Adrenal gland (tissue), 12 donors: ENCODE data around the gene CXCL6. TPM values are rescaled to one million over a fixed set of nuclear protein-coding genes. Genes with fewer than 3 reads are reported as not detected.
A peak's percentile ranks its signal among the peaks of the same experiment; 100 is the strongest.

Source experiments
- DNase-seq, 7 donors: peaks; one replicate each; pipeline ENCODE4 v3.0.0-alpha.2; 2019 to 2020
- H3K27ac ChIP-seq, 5 donors: fragments of 200-600 bp; sonication (generic) in 4 of 5; 1 replicate in 3 of 5; 2 replicates in 2 of 5; pipeline versions ENCODE4 v1.5.1 to v1.8.0; 2016 to 2020; ENCODE audit warnings: mild to moderate bottlenecking in 1 of 5
- H3K27me3 ChIP-seq: fragments of 200-600 bp; 2 replicates; pipeline ENCODE4 v1.8.0; 2021
- H3K36me3 ChIP-seq, 2 donors: fragments of 200-600 bp; replicated peaks in 1 of 2; 1 replicate in 1 of 2; 2 replicates in 1 of 2; pipeline versions ENCODE4 v1.5.1 to v1.8.0; 2018 to 2022
- H3K4me1 ChIP-seq, 2 donors: fragments of 200-600 bp; replicated peaks in 1 of 2; 1 replicate in 1 of 2; 2 replicates in 1 of 2; pipeline versions ENCODE4 v1.5.1 to v1.8.0; 2018 to 2021
- H3K4me3 ChIP-seq, 4 donors: fragments of 200-600 bp; sonication (generic) in 3 of 4; one replicate each; pipeline ENCODE4 v1.5.1; 2016 to 2018
- H3K9me3 ChIP-seq, 3 donors: fragments of 200-600 bp; sonication (generic) in 1 of 3; replicated peaks in 1 of 3; 1 replicate in 2 of 3; 2 replicates in 1 of 3; pipeline versions ENCODE4 v1.5.1 to v1.8.0; 2016 to 2021
- CTCF ChIP-seq, 6 experiments: fragments of 450-650 bp in 4 of 6; fragments of 200-600 bp in 2 of 6; sonication (generic) in 1 of 6; IDR thresholded peaks; 1 replicate in 5 of 6; 2 replicates in 1 of 6; pipeline versions ENCODE4 v1.5.1 to v1.8.0; 2016 to 2021; ENCODE audit warnings: antibody characterized with exemption in 6 of 6, mild to moderate bottlenecking in 2 of 6, moderate library complexity in 1 of 6
- POLR2A ChIP-seq, 2 donors: fragments of 450-650 bp; IDR thresholded peaks; one replicate each; pipeline ENCODE4 v1.6.1; 2017; ENCODE audit warnings: antibody characterized with exemption in 2 of 2, mild to moderate bottlenecking in 2 of 2, moderate library complexity in 1 of 2
- WGBS, 4 donors: extraction: QIAGEN DNeasy Blood & Tissue Kit in 2 of 4; methylation state at CpG; one replicate each; pipeline versions ENCODE4 v1.1.5 to v1.1.7; 2013 to 2017; 5-methylcytosine and 5-hydroxymethylcytosine counted together
- intact Hi-C, 2 donors: fragments of 100-400 bp; cut with DNase I; formaldehyde crosslinking; loops; one replicate each; pipeline versions ENCODE4 v1.14.1 to v1.15.0; 2022 to 2023
- polyA plus RNA-seq, 3 donors: library from polyadenylated mRNA; stranded (reverse); fragments of 200-250 nt in 2 of 3; fragments of 350-450 nt in 1 of 3; fragmentation: Illumina TruSeq in 1 of 3; extraction: RNeasy Lipid Tissue Mini Kit (QIAGEN cat#74804) in 1 of 3; gene quantifications; one replicate each; pipeline ENCODE4 v1.2.3, GENCODE V29; 2013 to 2014
- total RNA-seq, 9 donors: library from RNA; depleted of rRNA in 4 of 9; stranded (reverse); fragments of >200 nt in 4 of 9; fragments of 120-200 nt in 1 of 9; fragmentation: NEBNext Ultra II Directional in 1 of 9; extraction: Animal tissue kit (Norgen Biotek cat#: 25700) in 1 of 9; gene quantifications; one replicate each; pipeline versions ENCODE4 v1.1.0 to v1.2.4, GENCODE V29; 2013 to 2023
- donor health status: healthy with polysubstance abuse.
- donor health status: Bipolar disorder and iron deficiency.
- donor health status: DM: yes; HTN: yes; CAD: no.
- donor health status: DM: no; HTN: no; CAD: no.
- donor health status: DM: no; HTN: no; CAD: no.
- donor health status: DM: yes; HTN: yes; CAD: no.

CXCL6 gene
- total and polyA plus RNA-seq, 12 donors: 0.07 to 0.41 (median 0.16) TPM; not detected in 8

- Histone ChIP-seq H3K9me3 (no peaks in the 10 kb centered on the region), H3K4me3 (no peak overlapping the region), H3K27me3 (no peaks in the 10 kb centered on the region), H3K4me1 (peaks cover 0 to 6% of the 10 kb centered on the region in 2 donors), H3K27ac (no peak overlapping the region), H3K36me3 (no peaks in the 10 kb centered on the region)
- TF ChIP-seq POLR2A (IDR thresholded peaks at IDR 0.05): no peak
- TF ChIP-seq CTCF (IDR thresholded peaks at IDR 0.05): no peak
- no peak for DNase-seq
- intact Hi-C loops: no loop called here
- 81 to 89% (median 87%) methylated on average over 1 of the region's 1 CpG for WGBS, 4 donors
Observed at GRCh38 chr4:73870768-73871167, 34.3 kb downstream of the CXCL6 start.

GRCh38 chr4:73871511-73872310 is 35.2 kb downstream of the CXCL6 start:
- H3K27me3 ChIP-seq: no peaks in the 10 kb centered on the region
- TF ChIP-seq CTCF (IDR thresholded peaks at IDR 0.05): no peak
- TF ChIP-seq POLR2A (IDR thresholded peaks at IDR 0.05): no peak
- WGBS, 4 donors: 70 to 76% (median 74%) methylated on average over 6 of the region's 6 CpGs
- no peaks in the 10 kb centered on the region for H3K36me3 ChIP-seq
- H3K4me3 ChIP-seq: no peak overlapping the region
- no peaks in the 10 kb centered on the region for H3K9me3 ChIP-seq
- intact Hi-C loops: no loop called here
- H3K4me1 ChIP-seq: peaks cover 0 to 6% of the 10 kb centered on the region in 2 donors
- no peak for DNase-seq
- no peak overlapping the region for H3K27ac ChIP-seq

- no peaks in the 10 kb centered on the region for H3K9me3 ChIP-seq
- DNase-seq: peak in 1 of 7 donors; percentile 14
- H3K4me1 ChIP-seq: peaks cover 0 to 6% of the 10 kb centered on the region in 2 donors
- 36 to 62% (median 45%) methylated on average over 2 of the region's 2 CpGs for WGBS, 4 donors
- no peak for TF ChIP-seq CTCF (IDR thresholded peaks at IDR 0.05)
- no peak overlapping the region for H3K4me3 ChIP-seq
- no peaks in the 10 kb centered on the region for H3K36me3 ChIP-seq
- H3K27ac ChIP-seq: peak overlapping the region in 2 of 5 donors; percentile 35 to 45
- intact Hi-C loops: no loop called here
- H3K27me3 ChIP-seq: no peaks in the 10 kb centered on the region
Observed at GRCh38 chr4:73872316-73873108, 36.0 kb downstream of the CXCL6 start.

GRCh38 chr4:73874386-73874785 is 37.9 kb downstream of the CXCL6 start:
- Histone ChIP-seq H3K4me1 (peaks cover 0 to 2% of the 10 kb centered on the region in 2 donors), H3K27ac (no peak overlapping the region), H3K9me3 (no peaks in the 10 kb centered on the region), H3K36me3 (no peaks in the 10 kb centered on the region), H3K27me3 (no peaks in the 10 kb centered on the region), H3K4me3 (no peak overlapping the region)
- intact Hi-C loops: no loop called here
- WGBS, 4 donors: 58 to 72% (median 67%) methylated on average over 2 of the region's 2 CpGs
- no peak for DNase-seq
- TF ChIP-seq CTCF (IDR thresholded peaks at IDR 0.05) (no peak), POLR2A (IDR thresholded peaks at IDR 0.05) (no peak)
